A673 (cell line): Measurements from ENCODE around the gene ARHGAP22. TPM values are rescaled to one million over a fixed set of nuclear protein-coding genes. Genes with fewer than 3 reads are reported as not detected.

Experiments used
- BruUV-seq: library from RNA; stranded (reverse); fragments of 400-500 nt; replicated peaks from 2 replicates; lab custom pipeline; 2021; lab: Mats Ljungman, UMichigan
- CTCF ChIA-PET: fragments of 300-600 bp; sonication (Branson Sonifier 250); formaldehyde crosslinking; loops from one replicate; lab custom pipeline; 2022; ENCODE audit warnings: antibody characterized with exemption; lab: Charles Lee
- POLR2A ChIA-PET: fragments of 300-600 bp; sonication (Branson Sonifier 250); formaldehyde crosslinking; loops from one replicate; lab custom pipeline; 2022; ENCODE audit warnings: antibody characterized with exemption; ENCODE audit not compliant: low non-redundant PET; lab: Charles Lee
- DNase-seq: peaks from one replicate; pipeline ENCODE4 v3.0.0-alpha.2; 2015; ENCODE audit warnings: low spot score
- H3K27ac ChIP-seq: fragments of 200-600 bp; sonication (generic); 2 replicates; pipeline ENCODE4 v1.5.1; 2016; ENCODE audit warnings: mixed run types, low read depth, mild to moderate bottlenecking, mixed read lengths, antibody characterized with exemption, low read length; ENCODE audit not compliant: poor library complexity, severe bottlenecking
- H3K27me3 ChIP-seq: fragments of 200-600 bp; sonication (generic); replicated peaks from 2 replicates; pipeline ENCODE4 v1.6.1; 2017; ENCODE audit warnings: mixed run types, low read depth, mild to moderate bottlenecking, mixed read lengths, antibody characterized with exemption, low read length; ENCODE audit not compliant: insufficient read depth, poor library complexity
- H3K36me3 ChIP-seq: fragments of 200-600 bp; sonication (generic); 2 replicates; pipeline ENCODE4 v1.6.1; 2016; ENCODE audit warnings: mixed run types, mild to moderate bottlenecking, mixed read lengths, antibody characterized with exemption, low read length; ENCODE audit not compliant: insufficient read depth, poor library complexity, severe bottlenecking
- H3K4me1 ChIP-seq: fragments of 200-600 bp; sonication (generic); 2 replicates; pipeline ENCODE4 v1.6.1; 2017; ENCODE audit warnings: mixed run types, mild to moderate bottlenecking, mixed read lengths, antibody characterized with exemption, low read length; ENCODE audit not compliant: insufficient read depth, poor library complexity, severe bottlenecking
- H3K4me3 ChIP-seq: fragments of 200-600 bp; sonication (generic); 2 replicates; pipeline ENCODE4 v1.5.1; 2016; ENCODE audit warnings: low read depth, mixed run types, mild to moderate bottlenecking, mixed read lengths, low read length; ENCODE audit not compliant: poor library complexity, severe bottlenecking
- H3K9me3 ChIP-seq: fragments of 200-600 bp; sonication (generic); 2 replicates; pipeline ENCODE4 v1.6.1; 2016; ENCODE audit warnings: mixed run types, low read depth, mild to moderate bottlenecking, mixed read lengths, antibody characterized with exemption, low read length; ENCODE audit not compliant: poor library complexity, severe bottlenecking
- CTCF ChIP-seq: fragments of 300-800, 200-600 bp; sonication (generic); conservative IDR thresholded peaks from 2 replicates; pipeline ENCODE4 v1.5.1; 2017; ENCODE audit warnings: low read depth, mild to moderate bottlenecking, antibody characterized with exemption, low read length, moderate library complexity, mixed read lengths
- EZH2 ChIP-seq: fragments of 200-600 bp; sonication (generic); IDR thresholded peaks from 2 replicates; pipeline ENCODE4 v1.6.1; 2017; ENCODE audit warnings: borderline replicate concordance, low read depth, mild to moderate bottlenecking, mixed read lengths, antibody characterized with exemption, low read length; ENCODE audit not compliant: poor library complexity, severe bottlenecking
- intact Hi-C: fragments of 100-400 bp; cut with micrococcal nuclease; formaldehyde crosslinking; loops from one replicate; pipeline ENCODE4 v1.10.0; 2022; ENCODE audit not compliant: unreplicated experiment
- total RNA-seq: library from RNA; stranded (reverse); gene quantifications from 2 replicates; pipeline ENCODE4 v1.2.3, GENCODE V29; 2021

The ARHGAP22 gene
- total RNA-seq, 1 experiment from 2014 or later = 0.47 TPM

- BruUV-seq = no TSS peak
Observed at GRCh38 chr10:48526846-48527505, 77.9 kb downstream of the ARHGAP22 start.

GRCh38 chr10:48526011-48526821, 78.7 kb downstream of the ARHGAP22 start:
- peaks cover 3% of the 10 kb centered on the region for H3K4me1 ChIP-seq
- H3K36me3 ChIP-seq = no peaks in the 10 kb centered on the region
- no TSS peak for BruUV-seq
- CTCF ChIA-PET = no interaction called here
- H3K27ac ChIP-seq = no peak overlapping the region
- H3K4me3 ChIP-seq = no peak overlapping the region
- no peaks in the 10 kb centered on the region for H3K9me3 ChIP-seq
- peaks cover 55% of the 10 kb centered on the region for H3K27me3 ChIP-seq
- no peak for TF ChIP-seq EZH2
- no peak for TF ChIP-seq CTCF
- POLR2A ChIA-PET = no interaction called here
- peak; percentile 11 for DNase-seq
- intact Hi-C loops = no loop called here

More at GRCh38 chr10:48526846-48527505, 77.9 kb downstream of the ARHGAP22 start:
- Histone ChIP-seq H3K36me3 (no peaks in the 10 kb centered on the region), H3K9me3 (no peaks in the 10 kb centered on the region), H3K27ac (no peak overlapping the region), H3K4me1 (peaks cover 3% of the 10 kb centered on the region), H3K27me3 (peaks cover 48% of the 10 kb centered on the region), H3K4me3 (no peak overlapping the region)
- DNase-seq = no peak
- intact Hi-C loops = no loop called here
- ChIA-PET POLR2A (no interaction called here), CTCF (no interaction called here)
- TF ChIP-seq CTCF = no peak
- TF ChIP-seq EZH2 = no peak

- ChIA-PET CTCF (interaction anchor here (0.6 kb wide), 1 partner anchor 105 kb away, joined by 5 read pairs; no protein-coding TSS in a partner anchor), POLR2A (no interaction called here)
- Histone ChIP-seq H3K27me3 (peaks cover 59% of the 10 kb centered on the region), H3K9me3 (no peaks in the 10 kb centered on the region), H3K36me3 (no peaks in the 10 kb centered on the region), H3K4me1 (peaks cover 3% of the 10 kb centered on the region), H3K4me3 (no peak overlapping the region), H3K27ac (no peak overlapping the region)
- TF ChIP-seq CTCF = no peak
- no peak for TF ChIP-seq EZH2
- DNase-seq = no peak
- BruUV-seq = no TSS peak
- intact Hi-C loops = no loop called here
Observed at GRCh38 chr10:48525113-48525512, 79.8 kb downstream of the ARHGAP22 start.
